Thyroid gland (tissue), 4 donors: ENCODE results near the gene ATP8B1. TPM values are rescaled to one million over a fixed set of nuclear protein-coding genes. Genes with fewer than 3 reads are reported as not detected.

Source experiments
- DNase-seq, 2 donors: peaks; one replicate each; pipeline ENCODE4 v3.0.0-alpha.2; 2019
- H3K27ac ChIP-seq, 3 donors: fragments of 200-600 bp; sonication (generic); 1 replicate in 2 of 3; 2 replicates in 1 of 3; pipeline ENCODE4 v1.5.1; 2016 to 2019; ENCODE audit warnings: mild to moderate bottlenecking in 1 of 3, moderate library complexity in 1 of 3
- H3K27me3 ChIP-seq: fragments of 200-600 bp; sonication (generic); one replicate; pipeline ENCODE4 v1.5.1; 2019
- H3K36me3 ChIP-seq, 2 donors: fragments of 200-600 bp; sonication (generic); one replicate each; pipeline ENCODE4 v1.5.1; 2016 to 2019
- H3K4me1 ChIP-seq, 2 donors: fragments of 200-600 bp; sonication (generic); one replicate each; pipeline ENCODE4 v1.5.1; 2017 to 2019
- H3K4me3 ChIP-seq, 3 donors: fragments of 200-600 bp; sonication (generic); replicated peaks in 1 of 3; 1 replicate in 2 of 3; 2 replicates in 1 of 3; pipeline ENCODE4 v1.5.1; 2016; ENCODE audit warnings: mild to moderate bottlenecking in 1 of 3
- H3K9me3 ChIP-seq: fragments of 200-600 bp; sonication (generic); one replicate; pipeline ENCODE4 v1.5.1; 2017
- CTCF ChIP-seq, 6 experiments: fragments of 200-600 bp in 3 of 6; fragments of 450-650 bp in 3 of 6; sonication (generic) in 3 of 6; IDR thresholded peaks; one replicate each; pipeline ENCODE4 v1.5.1; 2016 to 2019; ENCODE audit warnings: antibody characterized with exemption in 6 of 6, mild to moderate bottlenecking in 2 of 6, inconsistent platforms in 1 of 6, moderate library complexity in 1 of 6
- POLR2A ChIP-seq, 2 donors: fragments of 450-650 bp; IDR thresholded peaks; one replicate each; pipeline ENCODE4 v1.6.1; 2017; ENCODE audit warnings: antibody characterized with exemption in 2 of 2, mild to moderate bottlenecking in 2 of 2, moderate library complexity in 1 of 2
- WGBS, 2 donors: methylation state at CpG; one replicate each; pipeline ENCODE4 v1.1.5; 2017; 5-methylcytosine and 5-hydroxymethylcytosine counted together
- intact Hi-C: fragments of 100-400 bp; cut with DNase I; formaldehyde crosslinking; loops from one replicate; pipeline ENCODE4 v1.15.1; 2023
- total RNA-seq, 4 donors: library from RNA; depleted of rRNA; stranded (reverse); fragments of >200 nt; gene quantifications; one replicate each; pipeline ENCODE4 v1.2.3, GENCODE V29; 2016

Gene ATP8B1
- total RNA-seq, 4 donors from 2014 or later, result 45.8 to 71.8 (median 58.2) TPM

GRCh38 chr18:57801761-57802212 is 1.3 kb downstream of the ATP8B1 start:
- Histone ChIP-seq H3K36me3 (no peaks in the 10 kb centered on the region), H3K27me3 (no peaks in the 10 kb centered on the region), H3K4me1 (peaks cover 52 to 62% of the 10 kb centered on the region in 2 donors), H3K9me3 (no peaks in the 10 kb centered on the region), H3K27ac (peak overlapping the region; percentile 90 to 97 (median 95)), H3K4me3 (peak overlapping the region; percentile 34 to 88 (median 84))
- 5 to 13% methylated on average over 21 to 26 of the region's 26 CpGs for WGBS, 2 donors
- peak; percentile 48 to 55 for DNase-seq
- TF ChIP-seq POLR2A (IDR thresholded peaks at IDR 0.05) (peak in 1 of 2 donors; percentile 23), CTCF (IDR thresholded peaks at IDR 0.05) (no peak)
- intact Hi-C loops, result loop anchor here (10.0 kb wide), 2 partner anchors 97 to 177 kb away; partner anchors contain the start of gene NARS1

- H3K4me3 ChIP-seq, result peak overlapping the region in 2 of 3 donors; percentile 34 to 88
- peaks cover 53 to 62% of the 10 kb centered on the region in 2 donors for H3K4me1 ChIP-seq
- no peaks in the 10 kb centered on the region for H3K9me3 ChIP-seq
- 56 to 66% methylated on average over 14 of the region's 14 CpGs for WGBS, 2 donors
- H3K36me3 ChIP-seq, result no peaks in the 10 kb centered on the region
- TF ChIP-seq POLR2A (IDR thresholded peaks at IDR 0.05) (no peak), CTCF (IDR thresholded peaks at IDR 0.05) (no peak)
- peak overlapping the region; percentile 90 to 97 (median 95) for H3K27ac ChIP-seq
- no peaks in the 10 kb centered on the region for H3K27me3 ChIP-seq
- intact Hi-C loops, result loop anchor here (10.0 kb wide), 2 partner anchors 97 to 177 kb away; partner anchors contain the start of gene NARS1
- no peak for DNase-seq
These were observed 1.8 kb downstream of the ATP8B1 start for GRCh38 chr18:57801325-57801724.

- no peaks in the 10 kb centered on the region for H3K36me3 ChIP-seq
- H3K4me3 ChIP-seq, result no peak overlapping the region
- intact Hi-C loops, result no loop called here
- peaks cover 43 to 49% of the 10 kb centered on the region in 2 donors for H3K4me1 ChIP-seq
- WGBS, 2 donors, result 79 to 81% methylated on average over 4 of the region's 4 CpGs
- H3K27ac ChIP-seq, result peak overlapping the region in 1 of 3 donors; percentile 63
- H3K27me3 ChIP-seq, result no peaks in the 10 kb centered on the region
- DNase-seq, result no peak
- no peaks in the 10 kb centered on the region for H3K9me3 ChIP-seq
- TF ChIP-seq POLR2A (IDR thresholded peaks at IDR 0.05), result no peak
These were observed 4.3 kb downstream of the ATP8B1 start for GRCh38 chr18:57798713-57799373.

GRCh38 chr18:57797209-57797651 is 5.9 kb downstream of the ATP8B1 start:
- TF ChIP-seq POLR2A (IDR thresholded peaks at IDR 0.05), result no peak
- no peak for TF ChIP-seq CTCF (IDR thresholded peaks at IDR 0.05)
- H3K36me3 ChIP-seq, result no peaks in the 10 kb centered on the region
- 28 to 30% methylated on average over 3 of the region's 3 CpGs for WGBS, 2 donors
- peaks cover 54 to 61% of the 10 kb centered on the region in 2 donors for H3K4me1 ChIP-seq
- peak overlapping the region; percentile 58 to 69 (median 63) for H3K27ac ChIP-seq
- H3K9me3 ChIP-seq, result no peaks in the 10 kb centered on the region
- H3K27me3 ChIP-seq, result no peaks in the 10 kb centered on the region
- no peak overlapping the region for H3K4me3 ChIP-seq
- DNase-seq, result peak; percentile 68 to 69
- intact Hi-C loops, result no loop called here

- no peak for TF ChIP-seq CTCF (IDR thresholded peaks at IDR 0.05)
- Histone ChIP-seq H3K36me3 (no peaks in the 10 kb centered on the region), H3K27ac (no peak overlapping the region), H3K27me3 (no peaks in the 10 kb centered on the region), H3K4me3 (no peak overlapping the region), H3K9me3 (no peaks in the 10 kb centered on the region), H3K4me1 (peaks cover 44 to 66% of the 10 kb centered on the region in 2 donors)
- intact Hi-C loops, result no loop called here
- DNase-seq, result no peak
- 97 to 98% methylated on average over 4 of the region's 4 CpGs for WGBS, 2 donors
These were observed 8.0 kb downstream of the ATP8B1 start for GRCh38 chr18:57794951-57795728.
